CD4-positive, alpha-beta T cell (primary cell): ENCODE results near the gene DNAH7. TPM values are rescaled to one million over a fixed set of nuclear protein-coding genes. Genes with fewer than 3 reads are reported as not detected.

Experiments
- ATAC-seq: fragments of 200-7000 bp; cut with Tn5 transposase; one replicate; pipeline ENCODE4 v1.10.0; 2022; ENCODE audit warnings: mild to moderate bottlenecking; ENCODE audit not compliant: poor library complexity
- CTCF ChIA-PET: fragments of 350-600 bp; sonication (Branson Sonifier 250); formaldehyde crosslinking; loops from one replicate; lab custom pipeline; 2021; ENCODE audit warnings: antibody characterized with exemption, inconsistent platforms; lab: Charles Lee
- POLR2A ChIA-PET: fragments of 350-600 bp; sonication (Branson Sonifier 250); formaldehyde crosslinking; loops from one replicate; lab custom pipeline; 2021; ENCODE audit warnings: antibody characterized with exemption, inconsistent platforms; lab: Charles Lee
- DNase-seq, 14 experiments: peaks; one replicate each; pipeline ENCODE4 v3.0.0-alpha.2; 2013 to 2020; ENCODE audit warnings: mixed read lengths in 2 of 14
- H3K27ac ChIP-seq, 2 donors: one replicate each; pipeline versions ENCODE4 v1.5.1 to v1.7.0; 2013; ENCODE audit warnings: low read length in 2 of 2, low read depth in 1 of 2, mild to moderate bottlenecking in 1 of 2
- H3K27me3 ChIP-seq, 2 experiments: 1 replicate in 1 of 2; 2 replicates in 1 of 2; pipeline versions ENCODE4 v1.6.1 to v1.7.0; 2013; ENCODE audit warnings: low read length in 2 of 2, control low read depth in 1 of 2, mild to moderate bottlenecking in 1 of 2, moderate library complexity in 1 of 2; ENCODE audit not compliant: insufficient read depth in 2 of 2, control insufficient read depth in 1 of 2
- H3K36me3 ChIP-seq: one replicate; pipeline ENCODE4 v1.6.1; 2013; ENCODE audit warnings: low read length, control low read depth; ENCODE audit not compliant: insufficient read depth
- H3K4me1 ChIP-seq: one replicate; pipeline ENCODE4 v1.6.1; 2013; ENCODE audit warnings: low read length, control low read depth; ENCODE audit not compliant: insufficient read depth
- H3K4me3 ChIP-seq: one replicate; pipeline ENCODE4 v1.5.1; 2013; ENCODE audit warnings: mild to moderate bottlenecking, low read length, moderate library complexity
- H3K9me3 ChIP-seq, 2 experiments: 1 replicate in 1 of 2; 2 replicates in 1 of 2; pipeline versions ENCODE4 v1.6.1 to v1.7.0; 2013; ENCODE audit warnings: low read length in 2 of 2, mild to moderate bottlenecking in 2 of 2, control low read depth in 1 of 2, moderate library complexity in 1 of 2; ENCODE audit not compliant: control insufficient read depth in 1 of 2, insufficient read depth in 1 of 2
- H3K27ac Mint-ChIP-seq: one replicate; pipeline ENCODE4 v1.8.0; 2020; ENCODE audit warnings: mixed read lengths
- H3K27me3 Mint-ChIP-seq: one replicate; pipeline ENCODE4 v1.8.0; 2021; ENCODE audit warnings: mixed read lengths
- H3K36me3 Mint-ChIP-seq: one replicate; pipeline ENCODE4 v1.8.0; 2021; ENCODE audit warnings: low read depth, mixed read lengths
- H3K4me1 Mint-ChIP-seq: one replicate; pipeline ENCODE4 v1.8.0; 2021; ENCODE audit warnings: low read depth, mixed read lengths
- H3K4me3 Mint-ChIP-seq: one replicate; pipeline ENCODE4 v1.8.0; 2020; ENCODE audit warnings: mild to moderate bottlenecking, mixed read lengths
- H3K9me3 Mint-ChIP-seq: one replicate; pipeline ENCODE4 v1.8.0; 2020; ENCODE audit warnings: mixed read lengths
- intact Hi-C, 2 experiments: fragments of 100-400 bp; cut with DNase I in 1 of 2; cut with micrococcal nuclease in 1 of 2; formaldehyde crosslinking; loops; one replicate each; pipeline versions ENCODE4 v1.15.1 to v1.9.0; 2023 to 2025; cut with DNase I, micrococcal nuclease
- total RNA-seq, 174 experiments: library from RNA in 2 of 174; stranded (reverse) in 2 of 174; gene quantifications; one replicate each; pipeline ENCODE4 v1.2.3 and lab custom pipeline; 2021 to 2026
- TF ChIP-seq, protein P1 (sequence below): fragments of 200-600 bp; IDR thresholded peaks from one replicate; pipeline ENCODE4 v1.8.0; 2022; ENCODE audit warnings: antibody characterized with exemption, mild to moderate bottlenecking

DNAH7 gene
- total RNA-seq, 2 experiments from 2014 or later = not detected

DNA sequence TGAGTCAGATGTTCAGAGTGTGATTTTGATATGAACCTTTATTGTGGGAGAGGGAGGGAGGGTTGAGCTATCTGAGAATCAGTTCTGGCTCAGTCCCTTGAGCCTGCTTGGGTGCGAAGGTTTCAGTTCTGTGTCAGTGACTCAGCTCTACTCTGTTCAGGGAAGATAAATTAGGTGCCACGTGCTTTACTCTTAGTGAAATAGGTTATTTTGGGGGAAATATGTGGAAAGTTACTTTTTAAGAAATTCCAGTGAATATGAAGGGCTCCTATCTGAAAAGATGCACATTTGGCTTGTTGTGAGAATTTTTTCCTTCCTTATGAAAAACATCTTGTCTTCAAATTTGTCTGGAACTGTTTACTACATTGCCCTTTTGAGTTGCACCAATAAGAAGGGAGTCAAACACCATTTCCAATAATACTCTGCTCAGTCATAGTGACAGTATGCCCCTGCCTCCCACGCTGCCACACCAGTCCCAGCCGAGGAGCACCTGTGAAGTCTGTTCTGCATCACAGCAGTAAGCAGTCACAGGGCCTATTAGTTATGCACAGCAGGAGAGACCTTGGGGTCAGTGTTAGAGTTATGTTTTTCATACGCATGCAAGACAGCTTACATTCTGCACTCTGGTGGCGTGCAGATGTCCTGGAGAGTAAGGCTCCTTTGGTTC is 32.8 kb upstream of the DNAH7 start:
- DNase-seq (peak in 1 of 14 experiments; percentile 8), ATAC-seq (no peak)
- intact Hi-C loops = no loop called here
- H3K9me3 ChIP-seq = no peaks in the 10 kb centered on the region
- H3K9me3 Mint-ChIP-seq = peaks cover 2% of the 10 kb centered on the region
- ChIA-PET CTCF (interaction anchor here (0.9 kb wide), 1 partner anchor 36 kb away, joined by 3 read pairs; no protein-coding TSS in a partner anchor), POLR2A (interaction anchor here (0.7 kb wide), 1 partner anchor 513 kb away, joined by 3 read pairs; no protein-coding TSS in a partner anchor)
- H3K27ac Mint-ChIP-seq = no peak overlapping the region
- H3K36me3 ChIP-seq = no peaks in the 10 kb centered on the region
- no peak overlapping the region for H3K4me3 ChIP-seq
- no peaks in the 10 kb centered on the region for H3K27me3 Mint-ChIP-seq
- TF ChIP-seq, protein P1, sequence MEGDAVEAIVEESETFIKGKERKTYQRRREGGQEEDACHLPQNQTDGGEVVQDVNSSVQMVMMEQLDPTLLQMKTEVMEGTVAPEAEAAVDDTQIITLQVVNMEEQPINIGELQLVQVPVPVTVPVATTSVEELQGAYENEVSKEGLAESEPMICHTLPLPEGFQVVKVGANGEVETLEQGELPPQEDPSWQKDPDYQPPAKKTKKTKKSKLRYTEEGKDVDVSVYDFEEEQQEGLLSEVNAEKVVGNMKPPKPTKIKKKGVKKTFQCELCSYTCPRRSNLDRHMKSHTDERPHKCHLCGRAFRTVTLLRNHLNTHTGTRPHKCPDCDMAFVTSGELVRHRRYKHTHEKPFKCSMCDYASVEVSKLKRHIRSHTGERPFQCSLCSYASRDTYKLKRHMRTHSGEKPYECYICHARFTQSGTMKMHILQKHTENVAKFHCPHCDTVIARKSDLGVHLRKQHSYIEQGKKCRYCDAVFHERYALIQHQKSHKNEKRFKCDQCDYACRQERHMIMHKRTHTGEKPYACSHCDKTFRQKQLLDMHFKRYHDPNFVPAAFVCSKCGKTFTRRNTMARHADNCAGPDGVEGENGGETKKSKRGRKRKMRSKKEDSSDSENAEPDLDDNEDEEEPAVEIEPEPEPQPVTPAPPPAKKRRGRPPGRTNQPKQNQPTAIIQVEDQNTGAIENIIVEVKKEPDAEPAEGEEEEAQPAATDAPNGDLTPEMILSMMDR = no peak
- H3K4me1 ChIP-seq = peaks cover 3% of the 10 kb centered on the region
- H3K27ac ChIP-seq = no peak overlapping the region
- H3K4me3 Mint-ChIP-seq = no peak overlapping the region
- no peaks in the 10 kb centered on the region for H3K27me3 ChIP-seq
- peaks cover 38% of the 10 kb centered on the region for H3K4me1 Mint-ChIP-seq
- no peaks in the 10 kb centered on the region for H3K36me3 Mint-ChIP-seq

DNA sequence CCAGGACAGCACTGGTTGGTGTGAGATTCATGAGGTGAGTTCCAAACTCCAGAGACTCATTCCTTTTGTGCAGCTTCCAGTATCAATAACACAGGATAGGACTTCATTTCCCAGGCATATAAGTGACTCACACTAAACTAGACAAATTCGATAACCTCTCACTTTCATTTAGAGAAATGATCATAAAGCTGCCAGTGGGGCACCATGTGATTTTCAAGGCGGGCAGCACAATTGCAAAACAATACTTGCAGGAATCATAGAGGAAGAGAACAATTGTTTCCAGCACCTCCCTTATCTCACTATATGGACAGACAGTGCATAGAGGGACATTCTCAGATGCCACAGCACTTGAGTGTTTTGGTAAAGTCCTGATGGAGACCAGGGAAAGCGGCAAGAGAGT is 31.3 kb upstream of the DNAH7 start:
- Histone ChIP-seq H3K4me3 (no peak overlapping the region), H3K27ac (no peak overlapping the region), H3K27me3 (no peaks in the 10 kb centered on the region), H3K36me3 (no peaks in the 10 kb centered on the region), H3K9me3 (peaks cover 0 to 6% of the 10 kb centered on the region in 2 experiments), H3K4me1 (peaks cover 3% of the 10 kb centered on the region)
- intact Hi-C loops = no loop called here
- Mint-ChIP-seq H3K27ac (no peak overlapping the region), H3K4me3 (no peak overlapping the region), H3K27me3 (no peaks in the 10 kb centered on the region), H3K9me3 (peaks cover 3% of the 10 kb centered on the region), H3K36me3 (no peaks in the 10 kb centered on the region), H3K4me1 (peaks cover 25% of the 10 kb centered on the region)
- ATAC-seq (no peak), DNase-seq (no peak)
- TF ChIP-seq, protein P1 = no peak
- POLR2A ChIA-PET = no interaction called here
- CTCF ChIA-PET = no interaction called here

DNA sequence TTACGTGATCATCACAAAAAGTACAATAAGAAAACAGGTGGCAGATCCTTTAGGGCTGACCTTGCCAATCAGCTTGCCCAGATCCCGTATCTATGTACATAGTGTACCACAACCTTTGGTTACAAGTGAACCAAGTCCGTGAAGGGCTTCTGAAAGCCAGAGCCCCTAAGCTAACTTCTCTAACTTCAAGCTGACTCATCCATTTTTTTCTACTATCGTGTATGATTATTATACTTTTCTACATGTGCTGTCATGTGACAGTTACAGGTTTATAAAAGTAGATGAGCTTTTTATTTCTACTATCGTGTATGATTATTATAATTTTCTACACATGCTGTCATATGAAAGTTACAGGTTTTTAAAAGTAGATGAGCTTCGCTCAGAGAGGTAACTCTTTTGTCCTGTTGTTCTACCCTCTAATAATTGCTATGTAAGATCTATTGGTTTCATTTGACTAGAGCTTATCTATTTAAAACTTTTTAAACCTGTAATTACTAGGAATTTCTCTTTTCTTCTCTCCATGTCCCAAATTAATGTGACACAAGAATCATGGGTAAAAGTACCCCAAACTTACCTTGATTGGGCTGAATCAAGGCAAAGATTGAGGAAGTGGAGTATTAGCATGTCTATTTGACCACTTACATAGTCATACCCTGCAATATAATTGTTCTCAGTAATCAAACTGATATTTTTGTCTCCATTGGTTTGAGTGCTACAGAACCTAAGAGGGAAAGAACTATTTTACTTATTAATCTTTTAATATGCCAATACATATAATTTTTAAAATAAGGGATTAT is 29.4 kb upstream of the DNAH7 start:
- peaks cover 3% of the 10 kb centered on the region for H3K4me1 ChIP-seq
- Mint-ChIP-seq H3K4me3 (no peak overlapping the region), H3K27ac (no peak overlapping the region), H3K36me3 (peaks cover 7% of the 10 kb centered on the region), H3K4me1 (peaks cover 20% of the 10 kb centered on the region), H3K9me3 (peaks cover 8% of the 10 kb centered on the region), H3K27me3 (no peaks in the 10 kb centered on the region)
- ATAC-seq (no peak), DNase-seq (no peak)
- intact Hi-C loops = no loop called here
- POLR2A ChIA-PET = no interaction called here
- no peaks in the 10 kb centered on the region for H3K36me3 ChIP-seq
- H3K27me3 ChIP-seq = no peaks in the 10 kb centered on the region
- TF ChIP-seq, protein P1 = no peak
- H3K27ac ChIP-seq = no peak overlapping the region
- H3K4me3 ChIP-seq = no peak overlapping the region
- H3K9me3 ChIP-seq = peaks cover 0 to 6% of the 10 kb centered on the region in 2 experiments
- CTCF ChIA-PET = interaction anchor here (1.5 kb wide), 1 partner anchor 239 kb away, joined by 4 read pairs; no protein-coding TSS in a partner anchor
